ENCODE measurements around the gene EFNA2.

DNA sequence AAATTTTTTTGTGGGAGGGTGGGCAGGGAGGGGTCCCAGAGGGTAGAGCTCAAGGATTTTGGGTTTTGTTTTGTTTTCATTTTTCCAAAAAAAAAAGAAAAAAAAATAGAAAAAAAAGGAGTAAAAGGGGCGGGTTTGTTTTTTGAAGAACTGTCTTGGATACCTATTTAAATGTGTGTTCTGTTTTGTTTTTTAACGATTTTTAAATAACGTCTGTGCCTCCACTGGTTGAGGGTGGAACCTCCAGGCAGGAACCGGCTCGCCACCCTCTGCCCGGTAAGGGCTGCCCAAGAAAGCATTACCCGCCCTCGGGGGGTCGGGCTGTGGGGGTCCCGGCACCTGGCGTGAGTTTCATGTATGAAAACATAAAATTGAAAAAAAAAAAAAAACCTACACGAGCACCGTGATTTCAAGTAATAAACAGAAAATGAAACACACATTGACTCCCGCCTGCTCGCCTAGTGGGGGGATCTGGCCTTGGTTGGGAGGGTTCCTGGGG, 26.9 kb upstream of the EFNA2 start:
- TF ChIP-seq, protein P1, sequence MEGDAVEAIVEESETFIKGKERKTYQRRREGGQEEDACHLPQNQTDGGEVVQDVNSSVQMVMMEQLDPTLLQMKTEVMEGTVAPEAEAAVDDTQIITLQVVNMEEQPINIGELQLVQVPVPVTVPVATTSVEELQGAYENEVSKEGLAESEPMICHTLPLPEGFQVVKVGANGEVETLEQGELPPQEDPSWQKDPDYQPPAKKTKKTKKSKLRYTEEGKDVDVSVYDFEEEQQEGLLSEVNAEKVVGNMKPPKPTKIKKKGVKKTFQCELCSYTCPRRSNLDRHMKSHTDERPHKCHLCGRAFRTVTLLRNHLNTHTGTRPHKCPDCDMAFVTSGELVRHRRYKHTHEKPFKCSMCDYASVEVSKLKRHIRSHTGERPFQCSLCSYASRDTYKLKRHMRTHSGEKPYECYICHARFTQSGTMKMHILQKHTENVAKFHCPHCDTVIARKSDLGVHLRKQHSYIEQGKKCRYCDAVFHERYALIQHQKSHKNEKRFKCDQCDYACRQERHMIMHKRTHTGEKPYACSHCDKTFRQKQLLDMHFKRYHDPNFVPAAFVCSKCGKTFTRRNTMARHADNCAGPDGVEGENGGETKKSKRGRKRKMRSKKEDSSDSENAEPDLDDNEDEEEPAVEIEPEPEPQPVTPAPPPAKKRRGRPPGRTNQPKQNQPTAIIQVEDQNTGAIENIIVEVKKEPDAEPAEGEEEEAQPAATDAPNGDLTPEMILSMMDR (IDR thresholded peaks at IDR 0.05) = no peak
- TF ChIP-seq, protein P2, sequence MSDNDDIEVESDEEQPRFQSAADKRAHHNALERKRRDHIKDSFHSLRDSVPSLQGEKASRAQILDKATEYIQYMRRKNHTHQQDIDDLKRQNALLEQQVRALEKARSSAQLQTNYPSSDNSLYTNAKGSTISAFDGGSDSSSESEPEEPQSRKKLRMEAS (IDR thresholded peaks at IDR 0.05) = no peak
- TF ChIP-seq MYC (IDR thresholded peaks at IDR 0.05; ENCODE audit: borderline replicate concordance, low read length) = no peak
- TF ChIP-seq POLR2A (IDR thresholded peaks at IDR 0.05; ENCODE audit: low read length) = no peak
- TF ChIP-seq CBX2 (IDR thresholded peaks at IDR 0.05; ENCODE audit: borderline replicate concordance, low read depth) = no peak
- no peak for TF ChIP-seq SREBF2 (IDR thresholded peaks at IDR 0.05)
- no peak for TF ChIP-seq RCOR1 (IDR thresholded peaks at IDR 0.05; ENCODE audit: low read depth, low read length)
- TF ChIP-seq, protein P3, sequence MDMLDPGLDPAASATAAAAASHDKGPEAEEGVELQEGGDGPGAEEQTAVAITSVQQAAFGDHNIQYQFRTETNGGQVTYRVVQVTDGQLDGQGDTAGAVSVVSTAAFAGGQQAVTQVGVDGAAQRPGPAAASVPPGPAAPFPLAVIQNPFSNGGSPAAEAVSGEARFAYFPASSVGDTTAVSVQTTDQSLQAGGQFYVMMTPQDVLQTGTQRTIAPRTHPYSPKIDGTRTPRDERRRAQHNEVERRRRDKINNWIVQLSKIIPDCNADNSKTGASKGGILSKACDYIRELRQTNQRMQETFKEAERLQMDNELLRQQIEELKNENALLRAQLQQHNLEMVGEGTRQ (IDR thresholded peaks at IDR 0.05) = no peak
- TF ChIP-seq EP300 (IDR thresholded peaks at IDR 0.05) = no peak
- no peak for TF ChIP-seq RFX5 (IDR thresholded peaks at IDR 0.05)

All from A549 (cell line).